Limb (tissue), 2 donors: ENCODE measurements around the gene ZBTB45.
"Not testable (repeated sequence)": the region's sequence is repeated elsewhere in the genome, so short reads cannot be mapped to it uniquely, and the experiment has no call there.

Experiments used
- DNase-seq, 2 donors: peaks; one replicate each; pipeline ENCODE4 v3.0.0-alpha.2; 2016; ENCODE audit errors: extremely low spot score in 2 of 2

Gene ZBTB45

GRCh38 chr19:58539169-58539559, 19.6 kb upstream of the ZBTB45 start:
- DNase-seq, result not testable (repeated sequence)

GRCh38 chr19:58538257-58539168, 18.9 kb upstream of the ZBTB45 start:
- peak; percentile 56 to 86 for DNase-seq

GRCh38 chr19:58536852-58537798, 17.5 kb upstream of the ZBTB45 start:
- no peak for DNase-seq

- no peak for DNase-seq
Observed at GRCh38 chr19:58535857-58536256, 16.2 kb upstream of the ZBTB45 start.

- DNase-seq, result no peak
Observed at GRCh38 chr19:58531034-58531840, 11.6 kb upstream of the ZBTB45 start.

- no peak for DNase-seq
Observed at GRCh38 chr19:58529405-58529804, 9.8 kb upstream of the ZBTB45 start.

GRCh38 chr19:58522709-58523108, 3.1 kb upstream of the ZBTB45 start:
- no peak for DNase-seq

GRCh38 chr19:58521651-58522050, 2.0 kb upstream of the ZBTB45 start:
- DNase-seq, result no peak

GRCh38 chr19:58520257-58520599, 618 bp upstream of the ZBTB45 start:
- no peak for DNase-seq

- peak; percentile 81 for DNase-seq
Observed at GRCh38 chr19:58519087-58519354, 589 bp downstream of the ZBTB45 start.

- DNase-seq, result no peak
Observed at GRCh38 chr19:58518256-58519086, 1.1 kb downstream of the ZBTB45 start.

- no peak for DNase-seq
Observed at GRCh38 chr19:58516964-58517833, 2.4 kb downstream of the ZBTB45 start.

- DNase-seq, result no peak
Observed at GRCh38 chr19:58516246-58516836, 3.3 kb downstream of the ZBTB45 start.

- no peak for DNase-seq
Observed at GRCh38 chr19:58515259-58515658, 4.4 kb downstream of the ZBTB45 start.

- no peak for DNase-seq
Observed at GRCh38 chr19:58514564-58515022, 5.0 kb downstream of the ZBTB45 start.

GRCh38 chr19:58513694-58514563, 5.7 kb downstream of the ZBTB45 start:
- peak; percentile 89 to 93 for DNase-seq

GRCh38 chr19:58513213-58513693, 6.4 kb downstream of the ZBTB45 start:
- DNase-seq, result no peak
